ENCODE data around the gene BRAF.
"Not testable (repeated sequence)": the region's sequence is repeated elsewhere in the genome, so short reads cannot be mapped to it uniquely, and the experiment has no call there.

The BRAF gene

DNA sequence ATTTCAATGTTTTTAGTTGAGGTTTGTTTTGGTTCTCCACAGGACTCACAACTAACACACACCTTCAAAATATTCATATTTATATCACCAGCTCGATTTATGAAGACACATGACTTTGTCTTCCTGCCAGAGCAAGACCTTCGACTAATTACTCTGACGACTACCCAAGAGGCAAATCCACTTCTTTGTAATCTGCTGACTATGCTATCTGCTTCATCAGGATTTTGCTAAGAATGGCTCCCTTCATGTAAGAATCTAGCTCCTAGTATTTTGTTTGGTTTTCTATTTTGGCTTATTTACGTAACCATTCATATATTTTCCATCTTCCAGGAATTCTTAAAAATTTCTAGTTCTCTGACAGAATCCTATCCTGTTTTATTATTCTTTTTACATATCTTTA is 93.0 kb downstream of the BRAF start (continued):
- no peak for TF ChIP-seq TOX (CRISPR knock-in tag; IDR thresholded peaks at IDR 0.05; ENCODE audit: borderline replicate concordance)
- TF ChIP-seq ZFP30 (CRISPR knock-in tag; IDR thresholded peaks at IDR 0.05): no peak
- TF ChIP-seq, protein P1, sequence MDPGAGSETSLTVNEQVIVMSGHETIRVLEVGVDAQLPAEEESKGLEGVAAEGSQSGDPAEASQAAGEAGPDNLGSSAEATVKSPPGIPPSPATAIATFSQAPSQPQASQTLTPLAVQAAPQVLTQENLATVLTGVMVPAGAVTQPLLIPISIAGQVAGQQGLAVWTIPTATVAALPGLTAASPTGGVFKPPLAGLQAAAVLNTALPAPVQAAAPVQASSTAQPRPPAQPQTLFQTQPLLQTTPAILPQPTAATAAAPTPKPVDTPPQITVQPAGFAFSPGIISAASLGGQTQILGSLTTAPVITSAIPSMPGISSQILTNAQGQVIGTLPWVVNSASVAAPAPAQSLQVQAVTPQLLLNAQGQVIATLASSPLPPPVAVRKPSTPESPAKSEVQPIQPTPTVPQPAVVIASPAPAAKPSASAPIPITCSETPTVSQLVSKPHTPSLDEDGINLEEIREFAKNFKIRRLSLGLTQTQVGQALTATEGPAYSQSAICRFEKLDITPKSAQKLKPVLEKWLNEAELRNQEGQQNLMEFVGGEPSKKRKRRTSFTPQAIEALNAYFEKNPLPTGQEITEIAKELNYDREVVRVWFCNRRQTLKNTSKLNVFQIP (CRISPR knock-in tag; IDR thresholded peaks at IDR 0.05; ENCODE audit: borderline replicate concordance, low read depth): no peak

DNA sequence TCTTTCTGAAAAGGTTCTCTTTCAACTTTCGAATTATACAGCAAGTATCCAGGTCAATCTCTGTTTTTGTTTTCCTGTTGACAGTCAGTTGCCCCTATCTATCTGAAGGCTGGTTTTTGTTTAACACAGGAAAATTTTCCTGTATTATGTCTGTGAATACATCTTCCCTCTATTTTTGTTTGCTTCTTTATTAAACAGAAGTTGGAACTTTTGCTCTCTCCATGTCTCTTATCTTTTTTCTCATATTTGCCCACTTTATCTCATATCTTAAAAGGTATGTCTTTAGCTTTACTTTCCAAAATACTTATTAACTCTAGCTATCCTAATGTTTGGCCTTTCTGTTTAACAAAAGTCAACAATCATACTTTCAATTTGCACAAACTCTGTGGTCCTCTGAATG is 95.0 kb downstream of the BRAF start:
- no peak for ATAC-seq
- TF ChIP-seq ZFP3 (CRISPR knock-in tag; IDR thresholded peaks at IDR 0.05) (no peak), TOX (CRISPR knock-in tag; IDR thresholded peaks at IDR 0.05; ENCODE audit: borderline replicate concordance) (no peak)
- TF ChIP-seq, protein P2, sequence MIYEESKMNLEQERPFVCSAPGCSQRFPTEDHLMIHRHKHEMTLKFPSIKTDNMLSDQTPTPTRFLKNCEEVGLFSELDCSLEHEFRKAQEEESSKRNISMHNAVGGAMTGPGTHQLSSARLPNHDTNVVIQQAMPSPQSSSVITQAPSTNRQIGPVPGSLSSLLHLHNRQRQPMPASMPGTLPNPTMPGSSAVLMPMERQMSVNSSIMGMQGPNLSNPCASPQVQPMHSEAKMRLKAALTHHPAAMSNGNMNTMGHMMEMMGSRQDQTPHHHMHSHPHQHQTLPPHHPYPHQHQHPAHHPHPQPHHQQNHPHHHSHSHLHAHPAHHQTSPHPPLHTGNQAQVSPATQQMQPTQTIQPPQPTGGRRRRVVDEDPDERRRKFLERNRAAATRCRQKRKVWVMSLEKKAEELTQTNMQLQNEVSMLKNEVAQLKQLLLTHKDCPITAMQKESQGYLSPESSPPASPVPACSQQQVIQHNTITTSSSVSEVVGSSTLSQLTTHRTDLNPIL (CRISPR knock-in tag; IDR thresholded peaks at IDR 0.05; ENCODE audit: low read depth): no peak

DNA sequence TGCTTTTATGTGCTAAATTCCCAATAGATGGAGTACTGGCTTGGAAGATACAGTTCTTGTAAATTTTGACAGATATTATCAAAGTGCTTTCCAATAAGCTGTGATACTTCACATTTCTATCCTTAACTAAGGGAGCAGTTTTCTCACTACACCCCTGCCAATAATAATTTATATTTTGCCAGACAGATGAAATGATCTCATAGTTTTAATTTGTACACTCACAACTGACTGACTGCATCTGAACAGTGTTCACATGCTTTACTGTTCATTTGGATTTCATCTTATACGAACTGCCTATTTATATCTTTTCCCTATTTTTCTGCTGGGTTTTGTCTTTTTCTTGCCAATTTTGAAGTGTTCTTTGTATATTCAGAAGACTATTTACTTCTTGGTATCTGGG is 96.0 kb downstream of the BRAF start:
- no peak for ATAC-seq
- TF ChIP-seq TCF4 (CRISPR knock-in tag; IDR thresholded peaks at IDR 0.05; ENCODE audit: borderline replicate concordance) (no peak), BACH2 (CRISPR knock-in tag; IDR thresholded peaks at IDR 0.05; ENCODE audit: borderline replicate concordance) (no peak), RARB (CRISPR knock-in tag; IDR thresholded peaks at IDR 0.05) (no peak), OSR1 (CRISPR knock-in tag; IDR thresholded peaks at IDR 0.05) (no peak), ARNTL (CRISPR knock-in tag; IDR thresholded peaks at IDR 0.05; ENCODE audit: borderline replicate concordance, low read depth) (no peak), SNAI2 (CRISPR knock-in tag; IDR thresholded peaks at IDR 0.05) (no peak), PPARA (CRISPR knock-in tag; IDR thresholded peaks at IDR 0.05; ENCODE audit: borderline replicate concordance) (no peak), ISL1 (CRISPR knock-in tag; IDR thresholded peaks at IDR 0.05) (no peak), ZNF8 (CRISPR knock-in tag; IDR thresholded peaks at IDR 0.05) (no peak)
- TF ChIP-seq, protein P1 (CRISPR knock-in tag; IDR thresholded peaks at IDR 0.05; ENCODE audit: borderline replicate concordance, low read depth): no peak
- TF ChIP-seq, protein P3, sequence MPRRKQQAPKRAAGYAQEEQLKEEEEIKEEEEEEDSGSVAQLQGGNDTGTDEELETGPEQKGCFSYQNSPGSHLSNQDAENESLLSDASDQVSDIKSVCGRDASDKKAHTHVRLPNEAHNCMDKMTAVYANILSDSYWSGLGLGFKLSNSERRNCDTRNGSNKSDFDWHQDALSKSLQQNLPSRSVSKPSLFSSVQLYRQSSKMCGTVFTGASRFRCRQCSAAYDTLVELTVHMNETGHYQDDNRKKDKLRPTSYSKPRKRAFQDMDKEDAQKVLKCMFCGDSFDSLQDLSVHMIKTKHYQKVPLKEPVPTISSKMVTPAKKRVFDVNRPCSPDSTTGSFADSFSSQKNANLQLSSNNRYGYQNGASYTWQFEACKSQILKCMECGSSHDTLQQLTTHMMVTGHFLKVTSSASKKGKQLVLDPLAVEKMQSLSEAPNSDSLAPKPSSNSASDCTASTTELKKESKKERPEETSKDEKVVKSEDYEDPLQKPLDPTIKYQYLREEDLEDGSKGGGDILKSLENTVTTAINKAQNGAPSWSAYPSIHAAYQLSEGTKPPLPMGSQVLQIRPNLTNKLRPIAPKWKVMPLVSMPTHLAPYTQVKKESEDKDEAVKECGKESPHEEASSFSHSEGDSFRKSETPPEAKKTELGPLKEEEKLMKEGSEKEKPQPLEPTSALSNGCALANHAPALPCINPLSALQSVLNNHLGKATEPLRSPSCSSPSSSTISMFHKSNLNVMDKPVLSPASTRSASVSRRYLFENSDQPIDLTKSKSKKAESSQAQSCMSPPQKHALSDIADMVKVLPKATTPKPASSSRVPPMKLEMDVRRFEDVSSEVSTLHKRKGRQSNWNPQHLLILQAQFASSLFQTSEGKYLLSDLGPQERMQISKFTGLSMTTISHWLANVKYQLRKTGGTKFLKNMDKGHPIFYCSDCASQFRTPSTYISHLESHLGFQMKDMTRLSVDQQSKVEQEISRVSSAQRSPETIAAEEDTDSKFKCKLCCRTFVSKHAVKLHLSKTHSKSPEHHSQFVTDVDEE (CRISPR knock-in tag; IDR thresholded peaks at IDR 0.05): no peak

DNA sequence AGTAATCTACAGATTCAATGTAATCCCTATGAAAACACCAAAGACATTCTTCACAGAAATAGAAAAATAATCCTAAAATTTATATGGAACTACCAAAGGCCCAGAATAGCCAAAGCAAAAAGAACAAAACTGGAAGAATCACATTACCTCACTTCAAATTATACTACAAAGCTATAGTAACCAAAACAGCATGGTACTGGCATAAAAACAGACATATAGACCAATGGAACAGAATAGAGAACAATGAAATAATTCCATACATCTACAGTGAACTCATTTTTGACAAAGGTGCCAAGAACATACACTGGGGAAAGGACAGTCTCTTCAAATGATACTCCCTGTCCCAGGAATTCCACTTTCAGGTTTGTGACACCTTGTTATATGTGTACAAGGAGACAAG is 107.3 kb downstream of the BRAF start:
- not testable (repeated sequence) for ATAC-seq

DNA sequence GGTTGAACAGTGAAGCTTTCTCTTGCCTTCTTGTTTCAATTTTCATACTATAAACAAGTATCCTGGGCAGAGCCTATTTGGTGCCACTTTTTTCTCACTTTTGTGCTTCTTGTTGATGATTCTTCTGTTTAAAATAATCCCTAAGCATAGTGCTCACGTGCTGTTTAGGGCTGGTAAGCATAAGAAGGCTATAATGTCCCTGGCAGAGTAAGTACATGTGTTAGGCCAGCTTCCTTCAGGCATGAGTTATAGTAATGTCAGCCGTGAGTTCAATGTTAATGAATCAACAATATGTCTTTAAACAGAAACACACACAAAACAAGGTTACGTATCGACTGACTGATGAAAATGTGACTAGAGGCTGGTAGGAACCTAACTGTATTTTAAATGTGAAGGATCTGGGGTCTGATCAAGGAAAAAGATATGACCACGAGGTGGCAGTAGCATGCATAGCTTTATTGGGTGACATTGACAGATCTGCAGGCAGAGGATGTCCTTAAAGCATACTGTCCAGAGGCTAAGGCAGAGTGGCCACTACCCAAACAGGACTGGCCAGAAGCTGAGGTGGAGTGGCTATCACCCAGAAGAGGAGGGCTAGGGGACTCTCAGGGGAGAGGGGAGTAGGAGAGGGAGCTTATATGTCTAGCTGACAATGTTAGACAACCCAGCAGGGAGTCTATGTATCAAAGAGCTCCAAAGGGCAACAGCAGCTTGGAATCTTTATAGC is 113.7 kb downstream of the BRAF start:
- ATAC-seq: peak; percentile 99
- TF ChIP-seq ZC3H10 (CRISPR knock-in tag; IDR thresholded peaks at IDR 0.05) (no peak), PPARA (CRISPR knock-in tag; IDR thresholded peaks at IDR 0.05; ENCODE audit: borderline replicate concordance) (no peak), ZFP3 (CRISPR knock-in tag; IDR thresholded peaks at IDR 0.05) (no peak), BACH2 (CRISPR knock-in tag; IDR thresholded peaks at IDR 0.05; ENCODE audit: borderline replicate concordance) (no peak), CSDC2 (CRISPR knock-in tag; IDR thresholded peaks at IDR 0.05) (no peak), ISL1 (CRISPR knock-in tag; IDR thresholded peaks at IDR 0.05) (no peak), RARB (CRISPR knock-in tag; IDR thresholded peaks at IDR 0.05) (no peak), ESRRG (CRISPR knock-in tag; IDR thresholded peaks at IDR 0.05) (no peak), SNAI2 (CRISPR knock-in tag; IDR thresholded peaks at IDR 0.05) (no peak), ZFP30 (CRISPR knock-in tag; IDR thresholded peaks at IDR 0.05) (no peak), ARNTL (CRISPR knock-in tag; IDR thresholded peaks at IDR 0.05; ENCODE audit: borderline replicate concordance, low read depth) (no peak), TCF4 (CRISPR knock-in tag; IDR thresholded peaks at IDR 0.05; ENCODE audit: borderline replicate concordance) (no peak), ZNF565 (CRISPR knock-in tag; conservative IDR thresholded peaks at IDR 0.05; ENCODE audit: low read depth) (no peak)
- TF ChIP-seq, protein P1 (CRISPR knock-in tag; IDR thresholded peaks at IDR 0.05; ENCODE audit: borderline replicate concordance, low read depth): no peak
- TF ChIP-seq, protein P2 (CRISPR knock-in tag; IDR thresholded peaks at IDR 0.05; ENCODE audit: low read depth): no peak
- TF ChIP-seq, protein P4, sequence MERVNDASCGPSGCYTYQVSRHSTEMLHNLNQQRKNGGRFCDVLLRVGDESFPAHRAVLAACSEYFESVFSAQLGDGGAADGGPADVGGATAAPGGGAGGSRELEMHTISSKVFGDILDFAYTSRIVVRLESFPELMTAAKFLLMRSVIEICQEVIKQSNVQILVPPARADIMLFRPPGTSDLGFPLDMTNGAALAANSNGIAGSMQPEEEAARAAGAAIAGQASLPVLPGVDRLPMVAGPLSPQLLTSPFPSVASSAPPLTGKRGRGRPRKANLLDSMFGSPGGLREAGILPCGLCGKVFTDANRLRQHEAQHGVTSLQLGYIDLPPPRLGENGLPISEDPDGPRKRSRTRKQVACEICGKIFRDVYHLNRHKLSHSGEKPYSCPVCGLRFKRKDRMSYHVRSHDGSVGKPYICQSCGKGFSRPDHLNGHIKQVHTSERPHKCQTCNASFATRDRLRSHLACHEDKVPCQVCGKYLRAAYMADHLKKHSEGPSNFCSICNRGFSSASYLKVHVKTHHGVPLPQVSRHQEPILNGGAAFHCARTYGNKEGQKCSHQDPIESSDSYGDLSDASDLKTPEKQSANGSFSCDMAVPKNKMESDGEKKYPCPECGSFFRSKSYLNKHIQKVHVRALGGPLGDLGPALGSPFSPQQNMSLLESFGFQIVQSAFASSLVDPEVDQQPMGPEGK (CRISPR knock-in tag; IDR thresholded peaks at IDR 0.05; ENCODE audit: borderline replicate concordance): no peak
